Fibroblast of the aortic adventitia (primary cell): Measurements from ENCODE around the gene SGPP1. TPM values are rescaled to one million over a fixed set of nuclear protein-coding genes. Genes with fewer than 3 reads are reported as not detected.
A peak's percentile ranks its signal among the peaks of the same experiment; 100 is the strongest.
"Not testable (repeated sequence)": the region's sequence is repeated elsewhere in the genome, so short reads cannot be mapped to it uniquely, and the experiment has no call there.

Experiments
- DNase-seq: peaks from one replicate; pipeline ENCODE4 v3.0.0-alpha.2; 2010; ENCODE audit warnings: low read depth
- H3K4me3 ChIP-seq: 2 replicates; pipeline ENCODE4 v1.5.1; 2011; ENCODE audit warnings: low read depth, mild to moderate bottlenecking, control low read depth, low read length, moderate library complexity
- small RNA-seq: library from RNA; depleted of rRNA; stranded (forward); fragments of <200 nt; gene quantifications from one replicate; pipeline ENCODE3, GENCODE V24; 2012
- total RNA-seq: library from RNA; depleted of rRNA; stranded (reverse); fragments of >200 nt; gene quantifications from 2 replicates; pipeline ENCODE4 v1.2.3, GENCODE V29; 2012; ENCODE audit warnings: low replicate concordance
- TF ChIP-seq, protein P1 (sequence below): IDR thresholded peaks from 2 replicates; pipeline ENCODE4 v1.5.1; 2011; ENCODE audit warnings: mild to moderate bottlenecking, low read length, control low read depth, inconsistent platforms; ENCODE audit not compliant: insufficient read depth

Gene SGPP1
- total RNA-seq, 1 donor: 34.4 TPM

DNA sequence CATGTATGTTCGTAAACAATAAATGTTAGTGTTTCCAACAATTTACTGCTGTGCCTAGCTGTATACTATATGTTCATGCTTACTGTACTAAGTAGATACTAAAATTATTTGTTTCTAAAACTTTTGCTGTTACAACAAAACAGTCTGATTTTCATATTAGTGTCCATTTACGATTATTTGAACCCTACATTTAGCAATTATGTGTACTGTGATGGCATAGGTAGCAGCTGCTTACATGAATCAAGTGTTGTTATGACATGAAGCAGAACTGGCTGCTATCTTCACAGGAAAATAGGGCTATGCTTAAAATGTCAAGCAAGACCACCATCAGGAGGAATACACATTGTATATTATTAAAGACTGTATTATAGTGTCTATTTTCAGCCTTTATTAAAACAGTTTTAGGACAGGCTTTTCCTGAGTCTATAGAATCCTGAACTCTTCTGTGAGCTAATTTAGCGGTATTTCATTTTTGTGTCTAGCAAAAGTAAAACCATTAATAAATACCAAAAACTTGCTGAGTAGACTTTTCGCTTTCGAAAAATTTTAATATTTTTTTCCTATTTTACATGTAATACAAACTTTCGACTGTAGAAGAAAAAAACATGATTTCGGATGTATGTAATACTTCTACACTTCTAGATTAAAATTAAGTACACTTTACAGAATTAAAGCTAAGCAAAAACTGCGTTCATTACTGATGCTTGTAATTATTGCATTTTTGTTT, 85.0 kb downstream of the SGPP1 start:
- H3K4me3 ChIP-seq: peak overlapping the region; percentile 76
- no peak for DNase-seq
- TF ChIP-seq, protein P1, sequence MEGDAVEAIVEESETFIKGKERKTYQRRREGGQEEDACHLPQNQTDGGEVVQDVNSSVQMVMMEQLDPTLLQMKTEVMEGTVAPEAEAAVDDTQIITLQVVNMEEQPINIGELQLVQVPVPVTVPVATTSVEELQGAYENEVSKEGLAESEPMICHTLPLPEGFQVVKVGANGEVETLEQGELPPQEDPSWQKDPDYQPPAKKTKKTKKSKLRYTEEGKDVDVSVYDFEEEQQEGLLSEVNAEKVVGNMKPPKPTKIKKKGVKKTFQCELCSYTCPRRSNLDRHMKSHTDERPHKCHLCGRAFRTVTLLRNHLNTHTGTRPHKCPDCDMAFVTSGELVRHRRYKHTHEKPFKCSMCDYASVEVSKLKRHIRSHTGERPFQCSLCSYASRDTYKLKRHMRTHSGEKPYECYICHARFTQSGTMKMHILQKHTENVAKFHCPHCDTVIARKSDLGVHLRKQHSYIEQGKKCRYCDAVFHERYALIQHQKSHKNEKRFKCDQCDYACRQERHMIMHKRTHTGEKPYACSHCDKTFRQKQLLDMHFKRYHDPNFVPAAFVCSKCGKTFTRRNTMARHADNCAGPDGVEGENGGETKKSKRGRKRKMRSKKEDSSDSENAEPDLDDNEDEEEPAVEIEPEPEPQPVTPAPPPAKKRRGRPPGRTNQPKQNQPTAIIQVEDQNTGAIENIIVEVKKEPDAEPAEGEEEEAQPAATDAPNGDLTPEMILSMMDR: no peak

DNA sequence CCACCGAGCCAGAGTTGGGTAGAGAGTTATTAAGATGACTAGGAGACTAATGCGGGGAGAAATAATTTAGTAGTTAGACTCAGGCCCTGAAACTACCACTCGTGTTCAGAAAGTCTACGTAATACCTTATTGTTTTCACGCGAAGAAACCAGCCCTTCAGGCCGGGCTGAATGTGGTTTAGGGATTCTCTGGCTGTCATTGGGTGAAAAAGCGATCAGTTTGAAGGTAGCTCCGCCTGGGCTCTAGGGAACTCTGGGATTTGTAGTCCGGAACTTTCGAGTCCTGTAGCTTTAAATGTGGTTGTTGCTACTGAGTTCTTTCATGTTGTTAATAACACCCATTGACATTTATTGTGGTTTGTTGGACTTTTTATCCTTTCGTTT, 85.6 kb downstream of the SGPP1 start:
- H3K4me3 ChIP-seq: peak overlapping the region; percentile 76
- peak; percentile 98 for DNase-seq
- TF ChIP-seq, protein P1: no peak

DNA sequence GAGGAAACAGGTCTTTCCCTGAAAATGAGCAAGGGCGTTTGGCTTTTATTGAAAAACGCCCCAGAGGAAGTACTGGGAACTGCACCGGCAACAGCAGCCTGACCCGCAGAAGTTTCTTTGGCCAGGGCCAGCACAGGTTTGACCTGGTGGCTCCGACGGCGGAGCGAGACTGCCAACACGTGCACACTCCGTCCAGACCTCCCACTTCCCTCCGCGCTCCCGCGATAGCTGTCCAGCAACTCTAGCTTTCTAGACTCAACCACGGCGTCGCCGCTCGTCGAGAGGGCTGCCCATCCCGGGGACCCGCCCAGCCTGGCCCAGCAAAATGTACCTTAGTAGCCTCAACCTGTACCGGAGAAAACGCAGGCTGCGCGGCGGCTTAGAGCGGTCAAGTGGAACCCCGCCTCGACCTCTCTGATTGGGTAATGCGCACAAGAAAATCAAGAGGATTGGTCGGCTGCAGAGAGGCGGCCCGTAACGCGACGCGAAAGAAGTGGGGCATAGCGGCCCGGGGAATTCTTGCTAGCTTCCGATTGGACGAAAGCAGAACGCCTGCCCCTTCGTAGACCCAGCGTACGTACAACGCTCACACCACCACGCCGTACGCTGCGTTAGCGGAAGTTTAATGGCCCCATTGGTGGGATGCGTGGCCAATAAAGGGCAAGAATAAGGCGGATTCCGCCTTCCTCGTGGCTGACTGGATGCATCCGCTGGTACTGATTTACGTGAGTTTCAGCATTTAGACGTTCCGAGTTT, 86.2 kb downstream of the SGPP1 start, which contains the start of gene WDR89:
TSS of gene WDR89 (minus strand) at position 399 of the 756 bp plus-strand sequence. CDS start 41,929 bp downstream, outside the sequence.
- peak within 1 kb of the TSS; percentile 86 for H3K4me3 ChIP-seq
- TF ChIP-seq, protein P1: peak; percentile 86
- DNase-seq: peak; percentile 99

DNA sequence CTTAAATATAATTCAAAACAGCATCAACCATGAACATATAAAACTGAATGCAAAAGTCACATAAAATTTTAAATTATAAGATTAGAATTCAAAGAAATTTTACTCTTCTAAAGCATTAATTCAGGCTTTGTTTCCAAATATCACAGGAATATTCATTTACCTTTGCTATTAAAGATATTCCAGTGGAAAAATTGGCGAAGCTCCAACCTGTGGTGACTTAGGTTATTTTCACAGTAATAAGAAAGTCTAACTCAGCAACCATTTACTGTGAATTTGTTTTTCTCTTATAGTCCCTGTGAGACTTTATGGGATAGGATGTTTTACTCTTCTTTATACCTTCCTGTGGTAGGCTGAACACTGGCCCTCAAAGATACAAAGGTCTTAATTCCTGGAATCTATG, 89.4 kb downstream of the SGPP1 start:
- H3K4me3 ChIP-seq: no peak overlapping the region
- DNase-seq: no peak
- TF ChIP-seq, protein P1: no peak

DNA sequence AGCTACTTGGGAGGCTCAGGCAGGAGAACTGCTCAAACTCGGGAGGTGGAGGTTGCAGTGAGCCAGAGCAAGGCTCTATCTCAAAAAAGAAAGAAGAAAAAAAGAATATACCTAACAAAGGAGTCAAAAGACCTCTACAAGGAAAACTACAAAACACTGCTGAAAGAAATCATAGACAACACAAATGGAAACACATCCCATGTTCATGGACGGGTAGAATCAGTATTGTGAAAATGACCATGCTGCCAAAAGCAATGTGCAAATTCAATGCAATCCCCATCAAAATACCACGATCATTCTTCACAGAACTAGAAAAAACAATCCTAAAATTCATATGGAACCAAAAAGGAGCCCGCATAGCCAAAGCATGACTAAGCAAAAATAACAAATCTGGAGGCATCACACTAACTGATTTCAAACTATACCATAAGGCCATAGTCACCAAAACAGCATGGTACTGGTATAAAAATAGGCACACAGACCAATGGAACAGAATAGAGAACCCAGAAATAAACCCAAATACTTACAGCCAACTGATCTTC, 91.7 kb downstream of the SGPP1 start:
- not testable (repeated sequence) for DNase-seq, H3K4me3 ChIP-seq

Small RNAs within 50 kb of the gene (small RNA-seq; reads per million reads assigned to genes)
- gene AL161670.1: not detected
- not detected for gene RF00012
- not detected for gene RNU7-116P

Other genes with a start within 250 kb of the SGPP1 start
- 16.0 and 31.7 TPM in 2 replicates for gene PPP2R5E, start 184.7 kb downstream of the SGPP1 start, total RNA-seq
- gene WDR89, start 86.2 kb downstream of the SGPP1 start, total RNA-seq: 7.0 and 10.1 TPM in 2 replicates
- 25.8 and 42.9 TPM in 2 replicates for gene SYNE2, start 124.9 kb upstream of the SGPP1 start, total RNA-seq